A673 (cell line): ENCODE results near the gene CCDC59. TPM values are rescaled to one million over a fixed set of nuclear protein-coding genes. Genes with fewer than 3 reads are reported as not detected.

Source experiments
- BruUV-seq: library from RNA; stranded (reverse); fragments of 400-500 nt; replicated peaks from 2 replicates; lab custom pipeline; 2021; lab: Mats Ljungman, UMichigan
- CTCF ChIA-PET: fragments of 300-600 bp; sonication (Branson Sonifier 250); formaldehyde crosslinking; loops from one replicate; lab custom pipeline; 2022; ENCODE audit warnings: antibody characterized with exemption; lab: Charles Lee
- POLR2A ChIA-PET: fragments of 300-600 bp; sonication (Branson Sonifier 250); formaldehyde crosslinking; loops from one replicate; lab custom pipeline; 2022; ENCODE audit warnings: antibody characterized with exemption; ENCODE audit not compliant: low non-redundant PET; lab: Charles Lee
- DNase-seq: peaks from one replicate; pipeline ENCODE4 v3.0.0-alpha.2; 2015; ENCODE audit warnings: low spot score
- H3K27ac ChIP-seq: fragments of 200-600 bp; sonication (generic); 2 replicates; pipeline ENCODE4 v1.5.1; 2016; ENCODE audit warnings: mixed run types, low read depth, mild to moderate bottlenecking, mixed read lengths, antibody characterized with exemption, low read length; ENCODE audit not compliant: poor library complexity, severe bottlenecking
- H3K27me3 ChIP-seq: fragments of 200-600 bp; sonication (generic); replicated peaks from 2 replicates; pipeline ENCODE4 v1.6.1; 2017; ENCODE audit warnings: mixed run types, low read depth, mild to moderate bottlenecking, mixed read lengths, antibody characterized with exemption, low read length; ENCODE audit not compliant: insufficient read depth, poor library complexity
- H3K36me3 ChIP-seq: fragments of 200-600 bp; sonication (generic); 2 replicates; pipeline ENCODE4 v1.6.1; 2016; ENCODE audit warnings: mixed run types, mild to moderate bottlenecking, mixed read lengths, antibody characterized with exemption, low read length; ENCODE audit not compliant: insufficient read depth, poor library complexity, severe bottlenecking
- H3K4me1 ChIP-seq: fragments of 200-600 bp; sonication (generic); 2 replicates; pipeline ENCODE4 v1.6.1; 2017; ENCODE audit warnings: mixed run types, mild to moderate bottlenecking, mixed read lengths, antibody characterized with exemption, low read length; ENCODE audit not compliant: insufficient read depth, poor library complexity, severe bottlenecking
- H3K4me3 ChIP-seq: fragments of 200-600 bp; sonication (generic); 2 replicates; pipeline ENCODE4 v1.5.1; 2016; ENCODE audit warnings: low read depth, mixed run types, mild to moderate bottlenecking, mixed read lengths, low read length; ENCODE audit not compliant: poor library complexity, severe bottlenecking
- H3K9me3 ChIP-seq: fragments of 200-600 bp; sonication (generic); 2 replicates; pipeline ENCODE4 v1.6.1; 2016; ENCODE audit warnings: mixed run types, low read depth, mild to moderate bottlenecking, mixed read lengths, antibody characterized with exemption, low read length; ENCODE audit not compliant: poor library complexity, severe bottlenecking
- CTCF ChIP-seq: fragments of 300-800, 200-600 bp; sonication (generic); conservative IDR thresholded peaks from 2 replicates; pipeline ENCODE4 v1.5.1; 2017; ENCODE audit warnings: low read depth, mild to moderate bottlenecking, antibody characterized with exemption, low read length, moderate library complexity, mixed read lengths
- EZH2 ChIP-seq: fragments of 200-600 bp; sonication (generic); IDR thresholded peaks from 2 replicates; pipeline ENCODE4 v1.6.1; 2017; ENCODE audit warnings: borderline replicate concordance, low read depth, mild to moderate bottlenecking, mixed read lengths, antibody characterized with exemption, low read length; ENCODE audit not compliant: poor library complexity, severe bottlenecking
- intact Hi-C: fragments of 100-400 bp; cut with micrococcal nuclease; formaldehyde crosslinking; loops from one replicate; pipeline ENCODE4 v1.10.0; 2022; ENCODE audit not compliant: unreplicated experiment
- total RNA-seq: library from RNA; stranded (reverse); gene quantifications from 2 replicates; pipeline ENCODE4 v1.2.3, GENCODE V29; 2021

Gene CCDC59
- total RNA-seq, 1 experiment from 2014 or later = 83.1 TPM

- no peaks in the 10 kb centered on the region for H3K9me3 ChIP-seq
- no TSS peak for BruUV-seq
- H3K36me3 ChIP-seq = no peaks in the 10 kb centered on the region
- H3K27me3 ChIP-seq = no peaks in the 10 kb centered on the region
- ChIA-PET CTCF (no interaction called here), POLR2A (no interaction called here)
- no peak overlapping the region for H3K27ac ChIP-seq
- no peak overlapping the region for H3K4me3 ChIP-seq
- intact Hi-C loops = no loop called here
- no peaks in the 10 kb centered on the region for H3K4me1 ChIP-seq
- no peak for DNase-seq
- TF ChIP-seq EZH2 = no peak
- TF ChIP-seq CTCF = no peak
These were observed 43.7 kb downstream of the CCDC59 start for GRCh38 chr12:82314406-82314892.

Other genes starting within 250 kb of the CCDC59 start
- gene METTL25, start 142 bp upstream of the CCDC59 start, total RNA-seq = 3.1 and 5.1 TPM in 2 replicates